Measurements from ENCODE around the gene ANXA8. TPM values are rescaled to one million over a fixed set of nuclear protein-coding genes. Genes with fewer than 3 reads are reported as not detected.

The ANXA8 gene
- total RNA-seq, 3 donors from 2014 or later (not counting 1 experiment from before 2014, with no cell fraction given), result not detected

DNA sequence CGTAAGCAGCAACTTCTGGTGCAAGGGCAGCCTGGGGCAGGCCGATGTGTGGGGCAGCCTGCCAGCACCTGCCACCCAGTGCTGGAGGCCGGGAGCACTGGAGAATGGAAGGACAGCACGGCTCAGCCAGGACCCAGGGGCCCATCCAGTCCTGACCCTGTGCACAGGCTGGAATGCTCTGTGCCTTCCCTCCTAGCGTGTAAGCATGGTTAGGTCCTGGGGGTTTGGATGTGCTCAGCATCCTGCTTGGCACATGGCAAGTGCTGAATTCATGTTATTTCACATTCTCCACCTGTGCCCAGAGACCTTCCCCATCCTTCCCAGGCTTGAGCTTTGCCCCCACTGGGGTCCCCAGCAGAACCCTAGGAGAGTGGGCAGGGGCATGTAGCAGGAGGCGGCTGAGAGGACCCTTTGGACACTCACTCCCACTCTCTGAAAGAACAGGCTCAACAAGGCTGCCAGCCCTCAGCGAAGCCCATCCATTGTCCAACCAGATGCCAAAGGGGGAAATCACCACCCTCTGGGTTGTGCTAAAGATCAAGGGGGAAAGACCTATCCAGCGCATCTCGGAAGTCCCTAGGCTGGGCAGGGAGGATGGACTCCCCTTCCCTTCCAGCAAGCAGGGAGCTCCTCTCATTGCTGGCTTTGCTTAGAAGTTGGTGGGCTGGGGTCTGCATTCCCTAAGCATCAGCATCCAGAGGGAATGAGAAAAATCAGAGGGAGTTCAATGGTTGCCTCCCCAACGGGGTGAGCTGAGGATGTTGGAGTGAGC is 29.7 kb downstream of the ANXA8 start:
- Histone ChIP-seq H3K4me1 (ENCODE audit: control insufficient read depth, insufficient read depth, low read length) (no peaks in the 10 kb centered on the region), H3K36me3 (ENCODE audit: control insufficient read depth, insufficient read depth, low read length) (no peaks in the 10 kb centered on the region), H3K4me3 (ENCODE audit: low read length) (no peak overlapping the region), H3K9me3 (ENCODE audit: control insufficient read depth, insufficient read depth, low read length) (no peaks in the 10 kb centered on the region), H3K27me3 (ENCODE audit: control insufficient read depth, insufficient read depth, low read length) (no peaks in the 10 kb centered on the region), H3K27ac (ENCODE audit: low read length) (no peak overlapping the region)
- Mint-ChIP-seq H3K36me3 (no peaks in the 10 kb centered on the region), H3K27ac (no peak overlapping the region), H3K27me3 (ENCODE audit: low read depth in 2 of 2) (peaks cover 0 to 3% of the 10 kb centered on the region in 2 donors), H3K9me3 (no peaks in the 10 kb centered on the region), H3K4me1 (no peaks in the 10 kb centered on the region), H3K4me3 (no peak overlapping the region)
- TF ChIP-seq CTCF (IDR thresholded peaks at IDR 0.05), result no peak
- intact Hi-C loops (cut with micrococcal nuclease), result no loop called here
- no peak for DNase-seq
- ATAC-seq, result no peak
- 83% methylated on average over 10 of the region's 10 CpGs for WGBS (ENCODE audit: insufficient coverage)

GRCh38 chr10:47453141-47454007 is 30.5 kb downstream of the ANXA8 start:
- H3K36me3 ChIP-seq (ENCODE audit: control insufficient read depth, insufficient read depth, low read length), result no peaks in the 10 kb centered on the region
- H3K9me3 Mint-ChIP-seq, result no peaks in the 10 kb centered on the region
- H3K9me3 ChIP-seq (ENCODE audit: control insufficient read depth, insufficient read depth, low read length), result no peaks in the 10 kb centered on the region
- TF ChIP-seq CTCF (IDR thresholded peaks at IDR 0.05), result no peak
- no peaks in the 10 kb centered on the region for H3K36me3 Mint-ChIP-seq
- no peak overlapping the region for H3K27ac ChIP-seq (ENCODE audit: low read length)
- no peak overlapping the region for H3K4me3 ChIP-seq (ENCODE audit: low read length)
- DNase-seq (no peak), ATAC-seq (no peak)
- intact Hi-C loops (cut with micrococcal nuclease), result no loop called here
- no peaks in the 10 kb centered on the region for H3K4me1 Mint-ChIP-seq
- H3K27me3 ChIP-seq (ENCODE audit: control insufficient read depth, insufficient read depth, low read length), result no peaks in the 10 kb centered on the region
- H3K27ac Mint-ChIP-seq, result no peak overlapping the region
- 56% methylated on average over 6 of the region's 7 CpGs for WGBS (ENCODE audit: insufficient coverage)
- H3K27me3 Mint-ChIP-seq (ENCODE audit: low read depth in 2 of 2), result peaks cover 0 to 3% of the 10 kb centered on the region in 2 donors
- no peak overlapping the region for H3K4me3 Mint-ChIP-seq
- no peaks in the 10 kb centered on the region for H3K4me1 ChIP-seq (ENCODE audit: control insufficient read depth, insufficient read depth, low read length)

DNA sequence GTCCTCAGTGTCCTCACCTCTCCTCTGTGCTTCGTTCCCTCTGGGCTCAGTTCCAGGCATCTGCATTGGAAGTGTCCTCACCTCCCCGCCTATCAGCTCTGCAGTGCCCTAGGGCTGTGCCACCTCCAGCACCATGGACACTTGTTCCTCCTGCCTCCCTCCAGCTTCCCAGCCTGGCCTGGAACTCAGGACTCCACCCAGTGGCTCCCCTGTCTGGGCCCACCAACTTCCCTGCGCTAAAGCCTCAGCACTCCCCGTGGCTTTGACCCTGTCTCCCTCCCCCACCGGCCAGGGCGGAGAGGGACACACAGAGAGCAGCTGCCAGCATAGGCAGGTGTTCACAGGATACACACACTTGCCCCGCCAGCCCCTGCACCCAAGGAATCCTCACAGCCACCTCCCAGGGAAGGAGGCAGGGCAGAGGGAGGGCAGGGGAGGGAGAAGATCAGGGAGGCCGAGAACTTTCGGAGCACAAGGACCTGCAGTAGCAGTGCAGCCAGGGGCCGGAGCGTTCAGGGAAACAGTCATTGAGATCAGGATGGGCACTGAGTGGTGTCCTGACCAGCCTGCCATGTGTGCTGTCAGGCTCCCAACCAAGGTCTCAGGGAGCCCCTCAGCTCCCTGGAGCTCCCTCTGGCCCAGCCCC is 31.3 kb downstream of the ANXA8 start:
- Histone ChIP-seq H3K9me3 (ENCODE audit: control insufficient read depth, insufficient read depth, low read length) (no peaks in the 10 kb centered on the region), H3K4me1 (ENCODE audit: control insufficient read depth, insufficient read depth, low read length) (no peaks in the 10 kb centered on the region), H3K4me3 (ENCODE audit: low read length) (no peak overlapping the region), H3K36me3 (ENCODE audit: control insufficient read depth, insufficient read depth, low read length) (no peaks in the 10 kb centered on the region), H3K27ac (ENCODE audit: low read length) (no peak overlapping the region), H3K27me3 (ENCODE audit: control insufficient read depth, insufficient read depth, low read length) (no peaks in the 10 kb centered on the region)
- no peak for DNase-seq
- Mint-ChIP-seq H3K4me1 (no peaks in the 10 kb centered on the region), H3K27me3 (ENCODE audit: low read depth in 2 of 2) (peaks cover 0 to 3% of the 10 kb centered on the region in 2 donors), H3K4me3 (no peak overlapping the region), H3K27ac (no peak overlapping the region), H3K36me3 (no peaks in the 10 kb centered on the region), H3K9me3 (peaks cover 0 to 5% of the 10 kb centered on the region in 2 donors)
- ATAC-seq, result no peak
- WGBS (ENCODE audit: insufficient coverage), result 71% methylated on average over 10 of the region's 11 CpGs
- intact Hi-C loops (cut with micrococcal nuclease), result no loop called here
- no peak for TF ChIP-seq CTCF (IDR thresholded peaks at IDR 0.05)
